HepG2 (cell line): ENCODE measurements around the gene CYSRT1. TPM values are rescaled to one million over a fixed set of nuclear protein-coding genes. Genes with fewer than 3 reads are reported as not detected.

Experiments used
- ATAC-seq: fragments of 200-7000 bp; cut with Tn5 transposase; 3 replicates; pipeline ENCODE4 v1.9.1; 2020; ENCODE audit warnings: mild to moderate bottlenecking, moderate library complexity
- BruUV-seq: library from RNA; stranded (reverse); fragments of 400-500 nt; replicated peaks from 2 replicates; lab custom pipeline; 2021; lab: Mats Ljungman, UMichigan
- CTCF ChIA-PET: fragments of 300-600 bp; formaldehyde crosslinking; extraction: SDS; loops from one replicate; lab custom pipeline; 2021; ENCODE audit warnings: low total read pairs, inconsistent platforms, low intra/inter-chr PET ratio; lab: Yijun Ruan, JAX
- POLR2A ChIA-PET: fragments of 350-600 bp; sonication (Branson Sonifier 250); formaldehyde crosslinking; loops from one replicate; lab custom pipeline; 2020; ENCODE audit warnings: antibody characterized with exemption, inconsistent platforms; lab: Yijun Ruan, JAX
- DNase-seq: peaks from one replicate; pipeline ENCODE4 v3.0.0-alpha.2; 2015; ENCODE audit warnings: low spot score
- FAIRE-seq: peaks from 3 replicates; lab custom pipeline; 2011; peaks lifted over from hg19 to GRCh38; lab: Jason Lieb, UNC
- H2AFZ ChIP-seq: one replicate; pipeline ENCODE4 v1.6.1; 2011; ENCODE audit warnings: low read length, inconsistent platforms
- H3K27ac ChIP-seq: fragments of 300-600 bp; 3 replicates; pipeline ENCODE4 v1.8.0; 2011; ENCODE audit warnings: mixed run types, mild to moderate bottlenecking, mixed read lengths, low read length, inconsistent platforms; ENCODE audit not compliant: insufficient read depth; ENCODE audit errors: extremely low read length
- H3K27me3 ChIP-seq, 2 experiments: fragments of 200-600 bp in 1 of 2; 2 replicates in 1 of 2; 3 replicates in 1 of 2; pipeline versions ENCODE4 v1.6.0 to v1.8.0; 2011; ENCODE audit warnings: low read length in 2 of 2, mild to moderate bottlenecking in 2 of 2, moderate library complexity in 2 of 2, inconsistent platforms in 1 of 2; ENCODE audit not compliant: insufficient read depth in 2 of 2, control insufficient read depth in 1 of 2
- H3K36me3 ChIP-seq, 2 experiments: fragments of 200-600 bp in 1 of 2; replicated peaks in 1 of 2; 2 replicates in 1 of 2; 3 replicates in 1 of 2; pipeline versions ENCODE4 v1.5.1 to v1.8.0; 2011; ENCODE audit warnings: low read length in 2 of 2, inconsistent platforms in 1 of 2; ENCODE audit not compliant: insufficient read depth in 2 of 2, control insufficient read depth in 1 of 2
- H3K4me1 ChIP-seq: 2 replicates; pipeline ENCODE4 v1.5.1; 2012; ENCODE audit warnings: low read length, inconsistent platforms; ENCODE audit not compliant: insufficient read depth
- H3K4me2 ChIP-seq: 2 replicates; pipeline ENCODE4 v1.6.0; 2011; ENCODE audit warnings: low read depth, low read length, inconsistent platforms
- H3K4me3 ChIP-seq, 3 experiments: fragments of 200-600 bp in 1 of 3; sonication (generic), shearing (Covaris generic) in 1 of 3; replicated peaks in 1 of 3; 2 replicates each; pipeline ENCODE4 v1.5.1; 2011 to 2016; ENCODE audit warnings: low read length in 3 of 3, inconsistent platforms in 2 of 3, low read depth in 2 of 3, mild to moderate bottlenecking in 2 of 3, control low read depth in 1 of 3, mixed read lengths in 1 of 3; ENCODE audit not compliant: insufficient read depth in 1 of 3
- H3K79me2 ChIP-seq: one replicate; pipeline ENCODE4 v1.6.1; 2011; ENCODE audit warnings: low read length, inconsistent platforms; ENCODE audit not compliant: insufficient read depth
- H3K9ac ChIP-seq: 2 replicates; pipeline ENCODE4 v1.6.0; 2011; ENCODE audit warnings: mild to moderate bottlenecking, low read depth, low read length, inconsistent platforms; ENCODE audit not compliant: insufficient read depth
- H3K9me3 ChIP-seq: 2 replicates; pipeline ENCODE4 v1.5.1; 2012; ENCODE audit warnings: mild to moderate bottlenecking, low read length
- H4K20me1 ChIP-seq: 2 replicates; pipeline ENCODE4 v1.6.0; 2011; ENCODE audit warnings: inconsistent platforms, mild to moderate bottlenecking, low read length, moderate library complexity; ENCODE audit not compliant: insufficient read depth
- ARID4A ChIP-seq: sonication (generic); formaldehyde crosslinking; IDR thresholded peaks from 2 replicates; pipeline ENCODE4 v1.5.0; 2020; ENCODE audit warnings: mild to moderate bottlenecking, missing genetic modification reagents, borderline replicate concordance
- ATF4 ChIP-seq, 2 experiments: fragments of 450-650 bp in 1 of 2; sonication (generic) in 1 of 2; formaldehyde crosslinking; IDR thresholded peaks; 2 replicates each; pipeline versions ENCODE4 v1.5.0 to v1.8.0; 2020 to 2022; ENCODE audit warnings: mild to moderate bottlenecking in 1 of 2, missing genetic modification reagents in 1 of 2
- CC2D1A ChIP-seq: sonication (generic); formaldehyde crosslinking; IDR thresholded peaks from 2 replicates; pipeline ENCODE4 v1.8.1; 2023; ENCODE audit warnings: mild to moderate bottlenecking, missing genetic modification reagents
- CEBPG ChIP-seq: IDR thresholded peaks from 2 replicates; pipeline ENCODE4 v1.6.1; 2016
- ERF ChIP-seq: IDR thresholded peaks from 2 replicates; pipeline ENCODE4 v1.6.1; 2018; ENCODE audit warnings: missing biosample characterization, missing genetic modification reagents
- HIC2 ChIP-seq: sonication (generic); formaldehyde crosslinking; IDR thresholded peaks from 2 replicates; pipeline ENCODE4 v1.9.0; 2022; ENCODE audit warnings: low read depth, missing genetic modification reagents
- HNRNPL ChIP-seq: fragments of 200-400 bp; formaldehyde crosslinking; IDR thresholded peaks from 2 replicates; pipeline ENCODE4 v1.6.1; 2017; ENCODE audit warnings: mild to moderate bottlenecking, low read depth, low read length
- HOXD1 ChIP-seq: sonication (generic); formaldehyde crosslinking; IDR thresholded peaks from 2 replicates; pipeline ENCODE4 v1.5.0; 2020; ENCODE audit warnings: missing genetic modification reagents
- IRX3 ChIP-seq: sonication (generic); formaldehyde crosslinking; IDR thresholded peaks from 2 replicates; pipeline ENCODE4 v1.8.1; 2023; ENCODE audit warnings: mild to moderate bottlenecking, low read depth, missing genetic modification reagents, borderline replicate concordance
- KMT2A ChIP-seq: sonication (generic); formaldehyde crosslinking; IDR thresholded peaks from 2 replicates; pipeline ENCODE4 v1.4.0; 2020; ENCODE audit warnings: missing genetic modification reagents
- NR2F6 ChIP-seq, 2 experiments: IDR thresholded peaks; 2 replicates each; pipeline ENCODE4 v1.6.1; 2016; ENCODE audit warnings: antibody characterized with exemption in 1 of 2, mild to moderate bottlenecking in 1 of 2
- PHF8 ChIP-seq: sonication (generic); formaldehyde crosslinking; IDR thresholded peaks from 2 replicates; pipeline ENCODE4 v1.5.0; 2020; ENCODE audit warnings: missing genetic modification reagents
- POGZ ChIP-seq: sonication (generic); formaldehyde crosslinking; IDR thresholded peaks from 2 replicates; pipeline ENCODE4 v1.4.0; 2020; ENCODE audit warnings: mild to moderate bottlenecking, missing genetic modification reagents
- RORA ChIP-seq: sonication (generic); formaldehyde crosslinking; IDR thresholded peaks from 2 replicates; pipeline ENCODE4 v1.5.0; 2020; ENCODE audit warnings: mild to moderate bottlenecking, missing genetic modification reagents, moderate library complexity
- ZNF10 ChIP-seq: sonication (generic); formaldehyde crosslinking; IDR thresholded peaks from 2 replicates; pipeline ENCODE4 v1.4.0; 2020; ENCODE audit warnings: mild to moderate bottlenecking, low read depth, missing genetic modification reagents, borderline replicate concordance
- ZNF530 ChIP-seq: sonication (generic); formaldehyde crosslinking; IDR thresholded peaks from 2 replicates; pipeline ENCODE4 v1.5.0; 2020; ENCODE audit warnings: low read depth, mild to moderate bottlenecking, missing genetic modification reagents
- ZNF607 ChIP-seq: sonication (generic); formaldehyde crosslinking; IDR thresholded peaks from 2 replicates; pipeline ENCODE4 v1.5.1; 2020; ENCODE audit warnings: missing genetic modification reagents, mild to moderate bottlenecking, borderline replicate concordance
- WGBS: methylation state at CpG from one replicate; pipeline ENCODE4 v1.1.6; 2017; ENCODE audit warnings: low lambda C conversion rate; 5-methylcytosine and 5-hydroxymethylcytosine counted together
- in situ Hi-C: cut with HindIII; loops from 2 replicates; pipeline ENCODE4 v1.10.0; 2017; ENCODE audit warnings: low pct_unique_long_range_greater_than_20kb; ENCODE audit not compliant: extremely low pct_ligation_motif_present
- intact Hi-C: fragments of 100-400 bp; cut with micrococcal nuclease; formaldehyde crosslinking; loops from one replicate; pipeline ENCODE4 v1.10.0; 2022; ENCODE audit not compliant: unreplicated experiment
- polyA plus RNA-seq, 8 experiments: library from polyadenylated mRNA; depleted of rRNA in 3 of 8; stranded (reverse) in 7 of 8; unstranded in 1 of 8; fragments of >200 nt; fragmentation: Illumina TruSeq in 4 of 8; extraction: Trizol in 4 of 8; gene quantifications; 2 replicates each; pipeline versions ENCODE4 v1.2.1 to v1.2.3, GENCODE V29; 2011 to 2016; ENCODE audit warnings: low read depth in 4 of 8, missing spikeins in 1 of 8, mixed read lengths in 1 of 8; ENCODE audit not compliant: insufficient read depth in 1 of 8
- total RNA-seq, 5 experiments: library from RNA; depleted of rRNA; stranded (reverse); fragments of >200 nt; fragmentation: Illumina TruSeq; extraction: Trizol; gene quantifications; 2 replicates each; pipeline ENCODE4 v1.2.3, GENCODE V29; 2016; ENCODE audit warnings: low read depth in 1 of 5

CYSRT1 gene
- total and polyA plus RNA-seq, 2 of the 13 experiments (the other 11 are each of a cell fraction or from before 2014, with no cell fraction given) = 1.5 to 2.1 TPM

- Histone ChIP-seq H3K79me2 (peaks cover 3% of the 10 kb centered on the region), H4K20me1 (peaks cover 4% of the 10 kb centered on the region; the same call in 1 of the 2 replicates), H3K9me3 (no peaks in the 10 kb centered on the region), H3K36me3 (no peaks in the 10 kb centered on the region), H3K27ac (peak overlapping the region; percentile 65), H3K4me2 (peak overlapping the region; percentile 56), H3K9ac (peak overlapping the region; percentile 57), H3K27me3 (no peaks in the 10 kb centered on the region; a peak in 1 of 5 replicates), H3K4me1 (peaks cover 62% of the 10 kb centered on the region), H2AFZ (no peak overlapping the region), H3K4me3 (peak overlapping the region; percentile 55 to 64 (median 59); a peak in 4 of 6 replicates)
- ATAC-seq = peak; percentile 2
- in situ Hi-C loops = no loop called here
- DNase-seq = no peak
- intact Hi-C loops = loop anchor here (2.0 kb wide), 2 partner anchors 15 to 21 kb away; partner anchors contain the start of gene TPRN
- CTCF ChIA-PET = no interaction called here
- no CpG with 5 or more reads among the region's 61 CpGs for WGBS
- POLR2A ChIA-PET = interaction anchor here (0.6 to 13.4 kb wide), 8 partner anchors 13 to 135 kb away, joined by 3 to 225 read pairs (median 24); partner anchors contain the start of genes MAN1B1, NDOR1, TMEM203 and TPRN
- no TSS peak for BruUV-seq
- FAIRE-seq = no peak
- TF ChIP-seq RORA (CRISPR knock-in tag) (no peak), ATF4 (CRISPR knock-in tag; IDR thresholded peaks at IDR 0.05) (no peak), POGZ (CRISPR knock-in tag) (no peak), ZNF607 (no peak), ZNF10 (CRISPR knock-in tag) (no peak), IRX3 (CRISPR knock-in tag) (no peak), ARID4A (CRISPR knock-in tag) (peak; percentile 72; the same call in 1 of the 2 replicates), HOXD1 (peak; percentile 61; the same call in 1 of the 2 replicates), HIC2 (peak; percentile 76), HNRNPL (peak; percentile 92), CEBPG (CRISPR knock-in tag) (no peak), NR2F6 (IDR thresholded peaks at IDR 0.05) (peak; percentile 90), NR2F6 (CRISPR knock-in tag; IDR thresholded peaks at IDR 0.05) (peak; percentile 94), CC2D1A (no peak), ZNF530 (CRISPR knock-in tag) (no peak), PHF8 (CRISPR knock-in tag) (0 out of 2 replicates have a peak, but pooled peaks have one; percentile 25), KMT2A (CRISPR knock-in tag) (0 out of 2 replicates have a peak, but pooled peaks have one; percentile 35), ERF (no peak)
Measured at GRCh38 chr9:137221506-137222111, 3.4 kb upstream of the CYSRT1 start.
